Caco-2 (cell line): ENCODE measurements around the gene MAP3K8. TPM values are rescaled to one million over a fixed set of nuclear protein-coding genes. Genes with fewer than 3 reads are reported as not detected.

Source experiments
- BruUV-seq: library from RNA; stranded (reverse); fragments of 400-500 nt; replicated peaks from 2 replicates; lab custom pipeline; 2021; lab: Mats Ljungman, UMichigan
- CTCF ChIA-PET: fragments of 300-600 bp; sonication (Branson Sonifier 250); formaldehyde crosslinking; loops from one replicate; lab custom pipeline; 2022; ENCODE audit warnings: antibody characterized with exemption; lab: Charles Lee
- POLR2A ChIA-PET: fragments of 300-600 bp; sonication (Branson Sonifier 250); formaldehyde crosslinking; loops from one replicate; lab custom pipeline; 2022; ENCODE audit warnings: antibody characterized with exemption; lab: Charles Lee
- DNase-seq, 2 experiments: peaks; one replicate each; pipeline versions ENCODE4 v3.0.0 to v3.0.0-alpha.2; 2020 to 2022
- H3K27me3 ChIP-seq: replicated peaks from 2 replicates; pipeline ENCODE4 v1.6.0; 2011; ENCODE audit warnings: low read length; ENCODE audit not compliant: control insufficient read depth, insufficient read depth
- H3K36me3 ChIP-seq: 2 replicates; pipeline ENCODE4 v1.5.1; 2011; ENCODE audit warnings: low read length; ENCODE audit not compliant: control insufficient read depth, insufficient read depth
- H3K4me1 ChIP-seq: fragments of 250-450 bp; sonication (Bioruptor Pico); 2 replicates; pipeline ENCODE4 v1.5.1; 2020; ENCODE audit warnings: mild to moderate bottlenecking
- H3K4me3 ChIP-seq: 2 replicates; pipeline ENCODE4 v1.5.1; 2011; ENCODE audit warnings: low read depth, mild to moderate bottlenecking, control low read depth, low read length
- H3K9me3 ChIP-seq: fragments of 250-450 bp; sonication (Bioruptor Pico); 2 replicates; pipeline ENCODE4 v1.5.1; 2020; ENCODE audit warnings: mild to moderate bottlenecking, moderate library complexity
- H3K27ac Mint-ChIP-seq: one replicate; pipeline ENCODE4 v1.8.0; 2022; ENCODE audit warnings: mixed read lengths; ENCODE audit not compliant: unreplicated experiment
- H3K27me3 Mint-ChIP-seq: one replicate; pipeline ENCODE4 v1.8.0; 2022; ENCODE audit warnings: mixed read lengths; ENCODE audit not compliant: insufficient read depth, unreplicated experiment
- H3K36me3 Mint-ChIP-seq: one replicate; pipeline ENCODE4 v1.8.0; 2022; ENCODE audit warnings: mild to moderate bottlenecking, mixed read lengths; ENCODE audit not compliant: insufficient read depth, unreplicated experiment
- H3K4me1 Mint-ChIP-seq: one replicate; pipeline ENCODE4 v1.8.0; 2022; ENCODE audit warnings: low read depth, mixed read lengths; ENCODE audit not compliant: unreplicated experiment
- H3K4me3 Mint-ChIP-seq: one replicate; pipeline ENCODE4 v1.8.0; 2022; ENCODE audit warnings: mild to moderate bottlenecking, moderate library complexity, mixed read lengths; ENCODE audit not compliant: unreplicated experiment
- H3K9me3 Mint-ChIP-seq: one replicate; pipeline ENCODE4 v1.8.0; 2022; ENCODE audit warnings: mixed read lengths; ENCODE audit not compliant: unreplicated experiment
- CTCF ChIP-seq, 2 experiments: fragments of 200-600 bp in 1 of 2; IDR thresholded peaks; 1 replicate in 1 of 2; 2 replicates in 1 of 2; pipeline versions ENCODE4 v1.5.1 to v1.8.0; 2011 to 2022; ENCODE audit warnings: antibody characterized with exemption in 1 of 2, control low read depth in 1 of 2, inconsistent platforms in 1 of 2, low read depth in 1 of 2, low read length in 1 of 2, mild to moderate bottlenecking in 1 of 2, moderate library complexity in 1 of 2; ENCODE audit not compliant: insufficient read depth in 1 of 2, severe bottlenecking in 1 of 2, unreplicated experiment in 1 of 2
- intact Hi-C: fragments of 100-400 bp; cut with micrococcal nuclease; formaldehyde crosslinking; loops from one replicate; pipeline ENCODE4 v1.10.0; 2022; ENCODE audit not compliant: unreplicated experiment
- total RNA-seq: library from RNA; stranded (reverse); gene quantifications from 2 replicates; pipeline ENCODE4 v1.2.3, GENCODE V29; 2022

MAP3K8 gene
- total RNA-seq, 1 experiment from 2014 or later, result 17.9 TPM

- Histone ChIP-seq H3K27me3 (no peaks in the 10 kb centered on the region), H3K4me1 (peaks cover 36% of the 10 kb centered on the region), H3K4me3 (peak overlapping the region; percentile 91), H3K9me3 (no peaks in the 10 kb centered on the region), H3K36me3 (no peaks in the 10 kb centered on the region)
- POLR2A ChIA-PET, result interaction anchor here (0.6 to 5.1 kb wide), 5 partner anchors 10 to 888 kb away, joined by 3 to 98 read pairs (median 6); no protein-coding TSS in a partner anchor
- Mint-ChIP-seq H3K27me3 (no peaks in the 10 kb centered on the region), H3K4me3 (peak overlapping the region; percentile 92), H3K4me1 (peaks cover 46% of the 10 kb centered on the region), H3K9me3 (no peaks in the 10 kb centered on the region), H3K27ac (peak overlapping the region; percentile 97), H3K36me3 (peaks cover 37% of the 10 kb centered on the region)
- no TSS peak for BruUV-seq
- CTCF ChIA-PET, result interaction anchor here (0.6 to 2.9 kb wide), 6 partner anchors 9 to 158 kb away, joined by 3 to 38 read pairs (median 6); no protein-coding TSS in a partner anchor
- intact Hi-C loops, result loop anchor here (1.0 kb wide), 5 partner anchors 9 to 102 kb away; no protein-coding TSS in a partner anchor
- no peak for TF ChIP-seq CTCF (IDR thresholded peaks at IDR 0.05; ENCODE audit: insufficient read depth in 1 of 2, low read depth in 1 of 2, low read length in 1 of 2, severe bottlenecking in 1 of 2, unreplicated experiment in 1 of 2)
- DNase-seq, result peak; percentile 57 to 67
These were observed 1.2 kb upstream of the MAP3K8 start for GRCh38 chr10:30432622-30433305.

- peaks cover 42% of the 10 kb centered on the region for H3K4me1 ChIP-seq
- Mint-ChIP-seq H3K36me3 (peaks cover 40% of the 10 kb centered on the region), H3K4me3 (peak overlapping the region; percentile 92), H3K27ac (peak overlapping the region; percentile 97), H3K4me1 (peaks cover 51% of the 10 kb centered on the region), H3K9me3 (no peaks in the 10 kb centered on the region), H3K27me3 (no peaks in the 10 kb centered on the region)
- DNase-seq, result peak; percentile 90 to 92
- H3K27me3 ChIP-seq, result no peaks in the 10 kb centered on the region
- TF ChIP-seq CTCF (IDR thresholded peaks at IDR 0.05; ENCODE audit: insufficient read depth in 1 of 2, low read depth in 1 of 2, low read length in 1 of 2, severe bottlenecking in 1 of 2, unreplicated experiment in 1 of 2), result no peak
- intact Hi-C loops, result loop anchor here (1.0 kb wide), 5 partner anchors 10 to 101 kb away; no protein-coding TSS in a partner anchor
- no peaks in the 10 kb centered on the region for H3K9me3 ChIP-seq
- POLR2A ChIA-PET, result interaction anchor here (0.6 to 5.1 kb wide), 12 partner anchors 10 to 1901 kb away, joined by 3 to 98 read pairs (median 5); partner anchors contain the start of gene WAC
- CTCF ChIA-PET, result interaction anchor here (0.6 to 2.9 kb wide), 8 partner anchors 10 to 158 kb away, joined by 3 to 38 read pairs (median 6); no protein-coding TSS in a partner anchor
- BruUV-seq, result TSS peak; percentile 81
- H3K36me3 ChIP-seq, result no peaks in the 10 kb centered on the region
- peak overlapping the region; percentile 91 for H3K4me3 ChIP-seq
These were observed 666 bp upstream of the MAP3K8 start for GRCh38 chr10:30433306-30433729.

- H3K4me3 Mint-ChIP-seq, result peak overlapping the region; percentile 92
- H3K36me3 Mint-ChIP-seq, result peaks cover 51% of the 10 kb centered on the region
- Histone ChIP-seq H3K27me3 (no peaks in the 10 kb centered on the region), H3K9me3 (no peaks in the 10 kb centered on the region), H3K4me3 (peak overlapping the region; percentile 91), H3K36me3 (peaks cover 2% of the 10 kb centered on the region; the same call in 1 of the 2 replicates), H3K4me1 (peaks cover 48% of the 10 kb centered on the region)
- H3K4me1 Mint-ChIP-seq, result peaks cover 58% of the 10 kb centered on the region
- TF ChIP-seq CTCF (IDR thresholded peaks at IDR 0.05; ENCODE audit: insufficient read depth in 1 of 2, low read depth in 1 of 2, low read length in 1 of 2, severe bottlenecking in 1 of 2, unreplicated experiment in 1 of 2), result no peak
- peak overlapping the region; percentile 97 for H3K27ac Mint-ChIP-seq
- no peaks in the 10 kb centered on the region for H3K9me3 Mint-ChIP-seq
- H3K27me3 Mint-ChIP-seq, result no peaks in the 10 kb centered on the region
- ChIA-PET CTCF (interaction anchor here (0.5 to 2.9 kb wide), 9 partner anchors 11 to 157 kb away, joined by 3 to 38 read pairs (median 6); no protein-coding TSS in a partner anchor), POLR2A (interaction anchor here (0.6 to 5.1 kb wide), 6 partner anchors 12 to 94 kb away, joined by 3 to 98 read pairs (median 11); no protein-coding TSS in a partner anchor)
- peak; percentile 92 to 93 for DNase-seq
- intact Hi-C loops, result no loop called here
- BruUV-seq, result no TSS peak
These were observed 489 bp downstream of the MAP3K8 start for GRCh38 chr10:30434273-30435072.
